ENCODE measurements around the gene HCFC2.

The HCFC2 gene

GRCh38 chr12:104138797-104139152, 74.4 kb downstream of the HCFC2 start:
- in situ Hi-C loops (cut with HindIII; ENCODE audit: low sequenced_read_pairs): no loop called here
- no peak for DNase-seq (ENCODE audit: low read depth, low spot score)
- no peak for TF ChIP-seq CTCF (IDR thresholded peaks at IDR 0.05; ENCODE audit: low read depth, low read length)
- H3K4me3 ChIP-seq (ENCODE audit: low read depth, low read length): no peak overlapping the region

GRCh38 chr12:104142543-104142942, 78.2 kb downstream of the HCFC2 start:
- DNase-seq (ENCODE audit: low read depth, low spot score): no peak
- TF ChIP-seq CTCF (IDR thresholded peaks at IDR 0.05; ENCODE audit: low read depth, low read length): no peak
- H3K4me3 ChIP-seq (ENCODE audit: low read depth, low read length): no peak overlapping the region
- in situ Hi-C loops (cut with HindIII; ENCODE audit: low sequenced_read_pairs): no loop called here

GRCh38 chr12:104143002-104143401, 78.7 kb downstream of the HCFC2 start:
- in situ Hi-C loops (cut with HindIII; ENCODE audit: low sequenced_read_pairs): no loop called here
- no peak for TF ChIP-seq CTCF (IDR thresholded peaks at IDR 0.05; ENCODE audit: low read depth, low read length)
- DNase-seq (ENCODE audit: low read depth, low spot score): no peak

GRCh38 chr12:104143918-104144317, 79.6 kb downstream of the HCFC2 start:
- in situ Hi-C loops (cut with HindIII; ENCODE audit: low sequenced_read_pairs): no loop called here
- no peak for TF ChIP-seq CTCF (IDR thresholded peaks at IDR 0.05; ENCODE audit: low read depth, low read length)
- DNase-seq (ENCODE audit: low read depth, low spot score): no peak
- H3K4me3 ChIP-seq (ENCODE audit: low read depth, low read length): no peak overlapping the region

More at GRCh38 chr12:104143002-104143401, 78.7 kb downstream of the HCFC2 start:
- no peak overlapping the region for H3K4me3 ChIP-seq (ENCODE audit: low read depth, low read length)

- H3K4me3 ChIP-seq (ENCODE audit: low read depth, low read length): no peak overlapping the region
- no peak for TF ChIP-seq CTCF (IDR thresholded peaks at IDR 0.05; ENCODE audit: low read depth, low read length)
- no peak for DNase-seq (ENCODE audit: low read depth, low spot score)
- in situ Hi-C loops (cut with HindIII; ENCODE audit: low sequenced_read_pairs): no loop called here
Observed at GRCh38 chr12:104147346-104147745, 83.0 kb downstream of the HCFC2 start.

- TF ChIP-seq CTCF (IDR thresholded peaks at IDR 0.05; ENCODE audit: low read depth, low read length): no peak
- no peak overlapping the region for H3K4me3 ChIP-seq (ENCODE audit: low read depth, low read length)
- in situ Hi-C loops (cut with HindIII; ENCODE audit: low sequenced_read_pairs): no loop called here
- DNase-seq (ENCODE audit: low read depth, low spot score): no peak
Observed at GRCh38 chr12:104150416-104150815, 86.1 kb downstream of the HCFC2 start.

- H3K4me3 ChIP-seq (ENCODE audit: low read depth, low read length): no peak overlapping the region
- TF ChIP-seq CTCF (IDR thresholded peaks at IDR 0.05; ENCODE audit: low read depth, low read length): no peak
- DNase-seq (ENCODE audit: low read depth, low spot score): no peak
- in situ Hi-C loops (cut with HindIII; ENCODE audit: low sequenced_read_pairs): no loop called here
Observed at GRCh38 chr12:104152685-104153241, 88.4 kb downstream of the HCFC2 start.
